ENCODE measurements around the gene SPA17. TPM values are rescaled to one million over a fixed set of nuclear protein-coding genes. Genes with fewer than 3 reads are reported as not detected.
A peak's percentile ranks its signal among the peaks of the same experiment; 100 is the strongest.

SPA17 gene
- total RNA-seq, 1 experiment from 2014 or later: 3.8 TPM

DNA sequence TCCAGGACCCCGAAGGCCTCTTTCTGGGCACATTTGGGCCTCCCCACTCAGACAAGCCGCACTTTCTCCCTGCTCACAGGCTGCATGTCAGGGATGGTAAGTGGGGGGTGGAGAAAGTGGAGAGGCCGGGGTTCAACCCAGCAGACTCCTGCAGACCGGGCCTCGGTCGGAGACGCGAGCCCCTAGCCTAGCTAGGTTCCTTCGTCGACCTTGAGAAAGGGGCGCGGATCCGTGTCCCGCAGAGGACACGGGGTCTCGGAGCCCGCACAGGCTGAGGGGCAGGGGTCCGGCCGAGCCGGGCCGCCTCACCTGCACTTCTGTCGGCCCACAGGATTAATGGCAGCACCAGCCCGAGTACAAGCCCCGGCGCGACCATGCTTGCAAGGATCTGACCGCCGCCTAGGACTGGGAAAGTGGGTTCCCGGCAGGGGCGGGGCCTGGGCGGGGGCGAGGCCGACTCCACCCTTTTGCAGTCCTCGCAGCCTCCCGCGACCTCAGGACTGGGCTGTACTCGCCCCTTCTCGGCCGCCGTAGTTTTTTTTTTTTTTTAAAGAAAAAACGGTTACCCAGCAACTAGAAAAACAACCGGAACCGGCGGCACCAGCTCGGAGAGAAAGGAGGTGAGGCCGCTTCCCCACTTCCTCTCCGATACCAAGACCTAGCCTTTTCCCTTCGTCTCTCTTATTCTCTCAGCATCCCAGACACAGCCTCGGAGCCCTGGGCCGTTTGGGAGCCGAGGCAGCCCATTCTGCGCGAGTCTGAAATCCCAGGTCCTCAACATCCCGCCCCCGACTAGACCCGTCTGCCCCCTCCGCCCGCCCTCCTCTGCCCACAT, at the start of gene SPA17, which contains the start of gene SIAE (continued):
- TF ChIP-seq SP1 (CRISPR knock-in tag; conservative IDR thresholded peaks at IDR 0.05) (peak; percentile 72; the same call in 1 of the 2 replicates), SMAD3 (CRISPR knock-in tag; IDR thresholded peaks at IDR 0.05; ENCODE audit: borderline replicate concordance) (no peak), TEAD1 (CRISPR knock-in tag; IDR thresholded peaks at IDR 0.05) (no peak), SOX15 (CRISPR knock-in tag; IDR thresholded peaks at IDR 0.05) (no peak), AFF4 (CRISPR knock-in tag; IDR thresholded peaks at IDR 0.05; ENCODE audit: borderline replicate concordance) (no peak)

DNA sequence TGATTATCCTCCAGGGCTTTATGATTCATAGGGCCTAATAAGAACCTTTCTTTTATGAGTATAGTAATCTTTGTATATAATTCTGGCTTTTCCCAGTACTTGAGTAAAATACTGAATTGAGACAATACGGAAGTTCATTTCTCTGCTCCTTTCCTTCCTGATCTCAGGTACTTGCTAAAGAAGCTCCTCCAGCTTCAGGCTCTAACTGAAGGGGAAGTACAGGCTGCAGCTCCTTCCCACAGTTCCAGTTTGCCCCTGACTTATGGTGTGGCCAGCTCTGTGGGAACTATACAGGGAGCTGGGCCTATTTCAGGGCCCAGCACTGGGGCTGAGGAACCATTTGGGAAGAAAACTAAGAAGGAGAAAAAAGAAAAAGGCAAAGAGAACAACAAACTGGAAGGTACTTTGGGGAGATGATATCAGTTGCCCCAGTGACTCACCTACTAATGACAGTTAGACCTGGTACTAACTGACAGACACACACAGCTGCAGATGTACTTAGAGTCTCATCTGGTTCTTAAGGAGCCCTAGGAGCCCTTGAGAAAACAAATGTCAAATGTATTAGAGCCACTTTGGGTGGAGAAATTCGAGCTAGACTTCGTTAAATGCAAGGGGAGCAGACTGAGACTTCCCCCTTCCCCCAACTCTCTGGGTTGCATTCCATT, 48.1 kb upstream of the SPA17 start:
- ATAC-seq: no peak
- Mint-ChIP-seq H3K4me1 (peaks cover 11% of the 10 kb centered on the region), H3K9me3 (no peaks in the 10 kb centered on the region), H3K36me3 (peaks cover 37% of the 10 kb centered on the region), H3K4me3 (no peak overlapping the region), H3K27me3 (ENCODE audit: low read depth) (peaks cover 3% of the 10 kb centered on the region; the same call in 1 of the 2 replicates), H3K27ac (no peak overlapping the region)
- CTCF ChIA-PET: no interaction called here
- DNase-seq (ENCODE audit: low spot score): no peak
- POLR2A ChIA-PET: interaction anchor here (1.1 kb wide), 1 partner anchor 117 kb away, joined by 3 read pairs; no protein-coding TSS in a partner anchor
- no peak for TF ChIP-seq ZNF232 (CRISPR knock-in tag; IDR thresholded peaks at IDR 0.05)
- TF ChIP-seq RELA (CRISPR knock-in tag; IDR thresholded peaks at IDR 0.05; ENCODE audit: borderline replicate concordance): no peak
- TF ChIP-seq TCF7 (CRISPR knock-in tag; IDR thresholded peaks at IDR 0.05; ENCODE audit: low read depth): no peak
- no peak for TF ChIP-seq GTF2I (CRISPR knock-in tag; conservative IDR thresholded peaks at IDR 0.05)
- no peak for TF ChIP-seq NFATC4 (CRISPR knock-in tag; IDR thresholded peaks at IDR 0.05)
- TF ChIP-seq, protein P1, sequence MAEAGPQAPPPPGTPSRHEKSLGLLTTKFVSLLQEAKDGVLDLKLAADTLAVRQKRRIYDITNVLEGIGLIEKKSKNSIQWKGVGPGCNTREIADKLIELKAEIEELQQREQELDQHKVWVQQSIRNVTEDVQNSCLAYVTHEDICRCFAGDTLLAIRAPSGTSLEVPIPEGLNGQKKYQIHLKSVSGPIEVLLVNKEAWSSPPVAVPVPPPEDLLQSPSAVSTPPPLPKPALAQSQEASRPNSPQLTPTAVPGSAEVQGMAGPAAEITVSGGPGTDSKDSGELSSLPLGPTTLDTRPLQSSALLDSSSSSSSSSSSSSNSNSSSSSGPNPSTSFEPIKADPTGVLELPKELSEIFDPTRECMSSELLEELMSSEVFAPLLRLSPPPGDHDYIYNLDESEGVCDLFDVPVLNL (CRISPR knock-in tag; IDR thresholded peaks at IDR 0.05; ENCODE audit: borderline replicate concordance, low read depth): no peak
- TF ChIP-seq ZNF263 (CRISPR knock-in tag; IDR thresholded peaks at IDR 0.05; ENCODE audit: low read depth): no peak

DNA sequence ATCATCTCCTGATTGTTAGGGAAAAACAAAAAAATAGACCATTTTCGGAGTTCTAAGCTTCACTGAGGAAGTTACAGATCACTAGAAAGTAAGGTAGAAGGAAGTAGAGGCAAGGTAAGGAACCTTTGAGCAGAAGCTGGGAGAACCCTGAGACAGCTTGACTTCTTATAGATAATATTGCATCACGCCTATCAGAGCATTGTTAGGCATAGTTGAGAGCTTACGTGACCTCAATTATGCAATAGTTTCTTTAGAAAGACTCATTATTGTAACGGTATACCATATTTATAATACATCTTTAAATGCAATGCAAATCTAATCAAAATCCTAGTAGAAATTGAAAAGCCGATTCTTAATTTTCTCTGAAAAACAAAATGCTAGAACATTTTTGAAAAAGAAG, 46.2 kb upstream of the SPA17 start:
- Mint-ChIP-seq H3K36me3 (peaks cover 54% of the 10 kb centered on the region), H3K27me3 (ENCODE audit: low read depth) (no peaks in the 10 kb centered on the region), H3K9me3 (no peaks in the 10 kb centered on the region), H3K4me1 (peaks cover 8% of the 10 kb centered on the region), H3K4me3 (no peak overlapping the region), H3K27ac (no peak overlapping the region)
- no peak for TF ChIP-seq ZMAT4 (CRISPR knock-in tag; IDR thresholded peaks at IDR 0.05)
- ChIA-PET CTCF (no interaction called here), POLR2A (no interaction called here)
- ATAC-seq (no peak), DNase-seq (ENCODE audit: low spot score) (no peak)

DNA sequence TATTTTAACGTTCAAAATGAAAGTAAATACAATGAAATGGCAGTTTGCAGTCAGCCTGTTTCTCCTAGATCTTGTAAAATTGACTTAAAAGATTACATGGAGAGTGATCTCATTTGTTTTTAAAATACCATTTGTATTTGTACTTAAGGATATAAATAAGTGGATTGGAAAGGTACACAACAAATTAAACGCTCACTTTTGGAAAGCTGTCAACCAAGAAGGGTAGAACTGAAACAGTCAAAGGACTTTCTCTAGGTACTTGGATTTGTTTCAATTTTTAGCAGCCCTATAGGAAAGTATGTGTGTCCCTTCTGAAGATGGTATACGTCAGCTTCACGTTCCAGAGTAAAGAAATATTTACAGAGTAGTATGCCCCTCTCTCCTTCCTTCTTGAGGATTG, 43.7 kb upstream of the SPA17 start:
- H3K4me3 Mint-ChIP-seq: no peak overlapping the region
- CTCF ChIA-PET: interaction anchor here (1.0 kb wide), 1 partner anchor 133 kb away, joined by 4 read pairs; no protein-coding TSS in a partner anchor
- no peaks in the 10 kb centered on the region for H3K4me1 Mint-ChIP-seq
- H3K36me3 Mint-ChIP-seq: peaks cover 70% of the 10 kb centered on the region
- no peaks in the 10 kb centered on the region for H3K9me3 Mint-ChIP-seq
- no peak overlapping the region for H3K27ac Mint-ChIP-seq
- POLR2A ChIA-PET: no interaction called here
- DNase-seq (ENCODE audit: low spot score): no peak
- ATAC-seq: no peak
- H3K27me3 Mint-ChIP-seq (ENCODE audit: low read depth): no peaks in the 10 kb centered on the region
- TF ChIP-seq, protein P1 (CRISPR knock-in tag; IDR thresholded peaks at IDR 0.05; ENCODE audit: borderline replicate concordance, low read depth): no peak
- TF ChIP-seq ZNF423 (CRISPR knock-in tag; IDR thresholded peaks at IDR 0.05) (no peak), SP1 (CRISPR knock-in tag; conservative IDR thresholded peaks at IDR 0.05) (no peak), NR1H2 (CRISPR knock-in tag; IDR thresholded peaks at IDR 0.05) (no peak), ATF2 (CRISPR knock-in tag; IDR thresholded peaks at IDR 0.05; ENCODE audit: borderline replicate concordance, low read depth) (no peak), AFF4 (CRISPR knock-in tag; IDR thresholded peaks at IDR 0.05; ENCODE audit: borderline replicate concordance) (no peak)

All from WTC11 (cell line).